Naive thymus-derived CD4-positive, alpha-beta T cell (primary cell): ENCODE measurements around the gene FSHB. TPM values are rescaled to one million over a fixed set of nuclear protein-coding genes. Genes with fewer than 3 reads are reported as not detected.

Experiments
- ATAC-seq: fragments of 150-1000 bp; cut with Tn5 transposase; 2 replicates; pipeline ENCODE4 v1.10.0; 2021; ENCODE audit warnings: mild to moderate bottlenecking, moderate library complexity
- CTCF ChIA-PET: fragments of 350-600 bp; sonication (Branson Sonifier 250); formaldehyde crosslinking; loops from one replicate; lab custom pipeline; 2021; ENCODE audit warnings: antibody characterized with exemption; lab: Charles Lee
- POLR2A ChIA-PET: fragments of 350-600 bp; sonication (Branson Sonifier 250); formaldehyde crosslinking; loops from one replicate; lab custom pipeline; 2021; ENCODE audit warnings: antibody characterized with exemption, inconsistent platforms; lab: Charles Lee
- DNase-seq, 9 donors: peaks; one replicate each; pipeline versions ENCODE4 v3.0.0 to v3.0.0-alpha.2; 2020 to 2022; ENCODE audit warnings: mixed read lengths in 1 of 9
- H3K27ac ChIP-seq: one replicate; pipeline ENCODE4 v1.7.0; 2013; ENCODE audit warnings: mild to moderate bottlenecking, low read depth, low read length, moderate library complexity
- H3K27me3 ChIP-seq, 2 donors: one replicate each; pipeline ENCODE4 v1.7.0; 2013; ENCODE audit warnings: low read length in 2 of 2, mild to moderate bottlenecking in 2 of 2, moderate library complexity in 2 of 2; ENCODE audit not compliant: control insufficient read depth in 2 of 2, insufficient read depth in 2 of 2
- H3K36me3 ChIP-seq, 3 experiments: 1 replicate in 2 of 3; 2 replicates in 1 of 3; pipeline ENCODE4 v1.7.0; 2013; ENCODE audit warnings: low read length in 3 of 3, mild to moderate bottlenecking in 3 of 3, moderate library complexity in 1 of 3; ENCODE audit not compliant: insufficient read depth in 3 of 3, control insufficient read depth in 2 of 3
- H3K4me1 ChIP-seq, 2 donors: one replicate each; pipeline ENCODE4 v1.7.0; 2013; ENCODE audit warnings: low read length in 2 of 2, mild to moderate bottlenecking in 2 of 2, moderate library complexity in 1 of 2; ENCODE audit not compliant: control insufficient read depth in 2 of 2, insufficient read depth in 2 of 2
- H3K4me3 ChIP-seq: 2 replicates; pipeline ENCODE4 v1.7.0; 2013; ENCODE audit warnings: mild to moderate bottlenecking, low read length
- H3K9me3 ChIP-seq, 3 experiments: 1 replicate in 2 of 3; 2 replicates in 1 of 3; pipeline ENCODE4 v1.7.0; 2013; ENCODE audit warnings: low read length in 3 of 3; ENCODE audit not compliant: control insufficient read depth in 2 of 3
- H3K27ac Mint-ChIP-seq, 9 donors: one replicate each; pipeline ENCODE4 v1.8.0; 2020 to 2022; ENCODE audit warnings: mixed read lengths in 9 of 9, mild to moderate bottlenecking in 8 of 9, moderate library complexity in 5 of 9, inconsistent platforms in 2 of 9
- H3K27me3 Mint-ChIP-seq, 5 donors: one replicate each; pipeline ENCODE4 v1.8.0; 2021 to 2022; ENCODE audit warnings: mixed read lengths in 5 of 5, mild to moderate bottlenecking in 1 of 5
- H3K36me3 Mint-ChIP-seq, 5 donors: one replicate each; pipeline ENCODE4 v1.8.0; 2020 to 2022; ENCODE audit warnings: mixed read lengths in 5 of 5, mild to moderate bottlenecking in 3 of 5, inconsistent platforms in 1 of 5
- H3K4me1 Mint-ChIP-seq, 7 donors: one replicate each; pipeline ENCODE4 v1.8.0; 2020 to 2022; ENCODE audit warnings: mixed read lengths in 7 of 7, mild to moderate bottlenecking in 3 of 7, inconsistent platforms in 1 of 7
- H3K4me3 Mint-ChIP-seq, 10 donors: one replicate each; pipeline ENCODE4 v1.8.0; 2020 to 2022; ENCODE audit warnings: mild to moderate bottlenecking in 10 of 10, mixed read lengths in 10 of 10, moderate library complexity in 6 of 10, inconsistent platforms in 2 of 10
- H3K9me3 Mint-ChIP-seq, 11 donors: one replicate each; pipeline ENCODE4 v1.8.0; 2020 to 2022; ENCODE audit warnings: mixed read lengths in 11 of 11, mild to moderate bottlenecking in 4 of 11, inconsistent platforms in 1 of 11, moderate library complexity in 1 of 11
- intact Hi-C, 2 donors: fragments of 100-400 bp; cut with micrococcal nuclease; formaldehyde crosslinking; loops; one replicate each; pipeline ENCODE4 v1.15.1; 2023
- polyA plus RNA-seq, 2 donors: library from polyadenylated mRNA; unstranded; fragments of 300-500 nt; fragmentation: Illumina TruSeq; gene quantifications; one replicate each; pipeline ENCODE4 v1.2.3, GENCODE V29; 2021
- total RNA-seq, 6 experiments: library from RNA in 5 of 6; stranded (reverse) in 5 of 6; gene quantifications; 1 replicate in 5 of 6; 2 replicates in 1 of 6; pipeline ENCODE4 v1.2.3 and lab custom pipeline; 2021 to 2026

FSHB gene
- total and polyA plus RNA-seq, 7 experiments from 2014 or later = not detected

DNA sequence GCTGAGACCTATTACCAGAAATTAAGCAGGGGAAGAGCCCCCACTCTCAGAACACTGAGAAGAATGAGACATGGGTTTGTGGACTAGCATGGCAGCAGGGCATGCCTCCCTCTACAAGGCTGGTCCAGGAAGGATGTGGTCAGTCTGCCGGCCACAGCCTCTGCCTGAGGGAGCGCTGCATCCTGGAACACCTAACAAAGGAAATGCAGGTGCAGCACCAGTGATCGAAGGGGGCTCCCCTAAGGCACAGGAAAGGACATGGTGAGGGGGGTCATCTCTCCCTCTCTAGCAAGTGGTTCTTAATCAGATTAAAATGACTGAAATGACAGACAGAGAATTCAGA, 51.4 kb downstream of the FSHB start:
- peak overlapping the region in 3 of 10 donors; percentile 7 to 43 (median 29) for H3K4me3 Mint-ChIP-seq
- H3K4me1 ChIP-seq = peaks cover 9 to 18% of the 10 kb centered on the region in 2 donors
- peaks cover 0 to 17% (median 0%) of the 10 kb centered on the region in 5 donors for H3K27me3 Mint-ChIP-seq
- no peaks in the 10 kb centered on the region for H3K27me3 ChIP-seq
- POLR2A ChIA-PET = no interaction called here
- H3K9me3 ChIP-seq = no peaks in the 10 kb centered on the region
- H3K27ac Mint-ChIP-seq = no peak overlapping the region
- no peaks in the 10 kb centered on the region for H3K36me3 Mint-ChIP-seq
- no peaks in the 10 kb centered on the region for H3K36me3 ChIP-seq
- H3K4me1 Mint-ChIP-seq = peaks cover 9 to 23% (median 15%) of the 10 kb centered on the region in 7 donors
- DNase-seq = no peak
- no peaks in the 10 kb centered on the region for H3K9me3 Mint-ChIP-seq
- no peak overlapping the region for H3K4me3 ChIP-seq
- CTCF ChIA-PET = no interaction called here
- ATAC-seq = peak; percentile 46
- no peak overlapping the region for H3K27ac ChIP-seq
- intact Hi-C loops = no loop called here

Other genes starting within 250 kb of the FSHB start
- gene KCNA4, start 214.0 kb upstream of the FSHB start, total RNA-seq = not detected
- not detected for gene KCNA4, start 214.0 kb upstream of the FSHB start, polyA plus RNA-seq
- gene ARL14EP, start 92.1 kb downstream of the FSHB start, total RNA-seq = 10 to 100 TPM; 20.8 to 45.8 (median 43.5) TPM
- 10 to 100 TPM; 52.9 to 70.9 TPM for gene ARL14EP, start 92.1 kb downstream of the FSHB start, polyA plus RNA-seq